ENCODE results near the gene ZWILCH. TPM values are rescaled to one million over a fixed set of nuclear protein-coding genes. Genes with fewer than 3 reads are reported as not detected.

The ZWILCH gene
- total and polyA plus RNA-seq, 2 of the 4 experiments (the other 2 are of a cell fraction): 10.5 to 22.2 TPM

DNA sequence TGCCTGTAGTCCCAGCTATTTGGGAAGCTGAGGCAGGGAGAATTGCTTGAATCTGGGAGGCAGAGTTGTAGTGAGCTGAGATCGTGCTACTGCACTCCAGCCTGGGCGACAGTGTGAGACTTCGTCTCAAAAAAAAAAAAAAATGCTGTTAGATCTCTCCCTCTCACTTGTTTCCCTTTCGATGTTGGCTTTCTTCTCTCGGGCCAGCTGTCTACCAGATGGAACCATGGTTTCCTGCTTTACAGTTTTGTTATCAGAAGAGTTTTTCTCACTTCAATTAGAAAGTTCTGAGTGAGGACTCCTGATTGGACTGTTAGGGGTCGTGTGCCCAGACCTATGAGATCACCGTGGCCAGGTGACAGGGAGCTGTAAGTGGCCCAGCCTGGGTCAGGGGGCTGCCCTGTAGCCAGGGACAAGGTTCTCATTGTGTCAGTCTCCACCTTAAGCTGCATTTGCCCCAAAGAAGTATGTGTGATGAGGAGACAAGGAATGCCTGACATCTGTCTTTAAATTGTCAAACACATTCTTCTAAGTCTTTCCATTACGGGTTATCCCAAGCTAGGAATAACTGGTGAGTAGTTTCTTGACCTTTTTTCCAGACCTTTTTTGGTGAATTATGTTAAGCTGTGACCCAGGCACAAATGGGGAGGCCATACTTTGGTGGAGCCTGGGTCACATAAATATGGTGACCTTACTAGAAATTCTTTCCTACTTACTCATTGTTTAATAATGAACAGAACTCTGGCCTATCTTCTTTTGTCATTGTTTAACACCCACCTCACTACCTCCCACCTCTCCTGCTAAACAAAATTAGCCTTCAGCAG is 32.7 kb upstream of the ZWILCH start (continued):
- TF ChIP-seq, protein P1, sequence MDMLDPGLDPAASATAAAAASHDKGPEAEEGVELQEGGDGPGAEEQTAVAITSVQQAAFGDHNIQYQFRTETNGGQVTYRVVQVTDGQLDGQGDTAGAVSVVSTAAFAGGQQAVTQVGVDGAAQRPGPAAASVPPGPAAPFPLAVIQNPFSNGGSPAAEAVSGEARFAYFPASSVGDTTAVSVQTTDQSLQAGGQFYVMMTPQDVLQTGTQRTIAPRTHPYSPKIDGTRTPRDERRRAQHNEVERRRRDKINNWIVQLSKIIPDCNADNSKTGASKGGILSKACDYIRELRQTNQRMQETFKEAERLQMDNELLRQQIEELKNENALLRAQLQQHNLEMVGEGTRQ (IDR thresholded peaks at IDR 0.05; ENCODE audit: low read depth, low read length): no peak; the same call in 1 of the 2 replicates

DNA sequence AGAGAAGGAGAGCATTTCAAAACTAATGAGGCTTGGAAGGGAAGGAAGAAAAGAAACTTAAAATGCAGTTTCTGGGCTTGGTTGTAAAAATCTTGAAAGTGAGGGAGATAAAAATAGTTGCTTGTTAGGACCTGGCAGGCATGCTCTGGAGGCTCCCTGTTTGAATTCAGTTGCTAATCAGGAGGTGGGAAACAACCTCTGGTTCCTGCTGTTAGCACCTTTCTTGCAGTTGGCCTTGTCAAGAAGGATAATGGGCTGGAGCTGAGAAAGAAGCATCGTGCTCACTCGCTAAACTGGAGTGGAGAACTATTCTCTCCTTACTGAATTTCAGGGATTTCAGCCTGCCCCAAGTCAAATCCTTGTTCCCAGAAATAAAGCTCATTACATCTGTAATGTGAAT is 31.0 kb upstream of the ZWILCH start:
- Histone ChIP-seq H3K27me3 (ENCODE audit: control insufficient read depth, insufficient read depth, low read length) (no peaks in the 10 kb centered on the region), H3K9me1 (ENCODE audit: insufficient read depth, low read length) (peaks cover 7% of the 10 kb centered on the region; the same call in 1 of the 2 replicates), H3K79me1 (ENCODE audit: low read depth in 1 of 2, low read length in 2 of 2) (peaks cover 25 to 46% of the 10 kb centered on the region in 2 experiments), H3K14ac (replicated peaks; ENCODE audit: low read depth, low read length) (no peak overlapping the region), H2BK120ac (ENCODE audit: low read depth, low read length) (no peak overlapping the region), H2AFZ (replicated peaks; ENCODE audit: low read length, poor library complexity) (no peak overlapping the region), H3K23ac (ENCODE audit: low read depth, low read length) (no peak overlapping the region), H3K27ac (ENCODE audit: insufficient read depth, low read length) (no peak overlapping the region), H3K9me3 (ENCODE audit: control insufficient read depth, insufficient read depth, low read length) (no peaks in the 10 kb centered on the region), H2BK5ac (ENCODE audit: low read depth, low read length, poor library complexity, severe bottlenecking) (no peak overlapping the region), H3K4ac (ENCODE audit: low read depth, low read length) (no peak overlapping the region), H2BK20ac (ENCODE audit: low read depth, low read length) (no peak overlapping the region), H3K36me3 (ENCODE audit: control insufficient read depth, insufficient read depth, low read length) (peaks cover 1% of the 10 kb centered on the region; the same call in 1 of the 2 replicates), H3K4me2 (ENCODE audit: low read depth, low read length) (no peak overlapping the region), H4K5ac (ENCODE audit: low read depth, low read length) (no peak overlapping the region), H3K4me3 (ENCODE audit: insufficient read depth, low read depth, low read length) (no peak overlapping the region), H3K18ac (ENCODE audit: low read depth, low read length) (no peak overlapping the region), H2AK9ac (replicated peaks; ENCODE audit: low read depth, low read length, poor library complexity) (no peak overlapping the region), H4K8ac (ENCODE audit: low read depth in 2 of 2, low read length in 2 of 2) (no peak overlapping the region), H3K4me1 (ENCODE audit: control insufficient read depth, insufficient read depth, low read length) (peaks cover 9% of the 10 kb centered on the region), H3K56ac (ENCODE audit: extremely low read depth, insufficient read depth, low read length) (no peak overlapping the region), H2BK15ac (ENCODE audit: low read depth, low read length) (no peak overlapping the region), H3K9ac (ENCODE audit: low read depth, low read length) (no peak overlapping the region), H4K91ac (ENCODE audit: insufficient read depth, low read depth, low read length) (no peak overlapping the region), H2AK5ac (ENCODE audit: low read depth, low read length) (no peak overlapping the region), H4K20me1 (ENCODE audit: insufficient read depth, low read length) (peaks cover 4% of the 10 kb centered on the region)
- dilution Hi-C loops (cut with HindIII; ENCODE audit: low sequenced_read_pairs, unreplicated experiment) (no loop called here), intact Hi-C loops (cut with micrococcal nuclease) (no loop called here), in situ Hi-C loops (cut with MboI; ENCODE audit: low sequenced_read_pairs) (no loop called here)
- no peak for DNase-seq
- ChIA-PET CTCF (no interaction called here), POLR2A (ENCODE audit: unreplicated experiment) (no interaction called here)
- no CpG with 5 or more reads among the region's 2 CpGs for WGBS, 2 experiments (ENCODE audit: extremely low coverage in 2 of 2, insufficient read length in 1 of 2)
- BruUV-seq (replicated peaks): no TSS peak
- no peak for ATAC-seq (ENCODE audit: low read depth)
- TF ChIP-seq POLR2A (IDR thresholded peaks at IDR 0.05; ENCODE audit: low read depth, low read length) (no peak), NFE2L2 (IDR thresholded peaks at IDR 0.05; ENCODE audit: low read depth, low read length) (no peak), SMC3 (IDR thresholded peaks at IDR 0.05; ENCODE audit: low read depth, low read length) (no peak), RCOR1 (IDR thresholded peaks at IDR 0.05; ENCODE audit: insufficient replicate concordance, low read length) (no peak), CEBPB (IDR thresholded peaks at IDR 0.05; ENCODE audit: low read depth, low read length) (no peak), BHLHE40 (IDR thresholded peaks at IDR 0.05; ENCODE audit: low read depth, low read length) (no peak), FOS (IDR thresholded peaks at IDR 0.05; ENCODE audit: low read depth, low read length) (no peak), MXI1 (IDR thresholded peaks at IDR 0.05; ENCODE audit: borderline replicate concordance, low read depth, low read length) (no peak), RAD21 (IDR thresholded peaks at IDR 0.05; ENCODE audit: low read length) (no peak), MAFK (IDR thresholded peaks at IDR 0.05; ENCODE audit: low read depth, low read length) (no peak), MAZ (IDR thresholded peaks at IDR 0.05; ENCODE audit: borderline replicate concordance, low read depth, low read length) (no peak)
- TF ChIP-seq, protein P1 (IDR thresholded peaks at IDR 0.05; ENCODE audit: low read depth, low read length): no peak
- TF ChIP-seq, protein P2, sequence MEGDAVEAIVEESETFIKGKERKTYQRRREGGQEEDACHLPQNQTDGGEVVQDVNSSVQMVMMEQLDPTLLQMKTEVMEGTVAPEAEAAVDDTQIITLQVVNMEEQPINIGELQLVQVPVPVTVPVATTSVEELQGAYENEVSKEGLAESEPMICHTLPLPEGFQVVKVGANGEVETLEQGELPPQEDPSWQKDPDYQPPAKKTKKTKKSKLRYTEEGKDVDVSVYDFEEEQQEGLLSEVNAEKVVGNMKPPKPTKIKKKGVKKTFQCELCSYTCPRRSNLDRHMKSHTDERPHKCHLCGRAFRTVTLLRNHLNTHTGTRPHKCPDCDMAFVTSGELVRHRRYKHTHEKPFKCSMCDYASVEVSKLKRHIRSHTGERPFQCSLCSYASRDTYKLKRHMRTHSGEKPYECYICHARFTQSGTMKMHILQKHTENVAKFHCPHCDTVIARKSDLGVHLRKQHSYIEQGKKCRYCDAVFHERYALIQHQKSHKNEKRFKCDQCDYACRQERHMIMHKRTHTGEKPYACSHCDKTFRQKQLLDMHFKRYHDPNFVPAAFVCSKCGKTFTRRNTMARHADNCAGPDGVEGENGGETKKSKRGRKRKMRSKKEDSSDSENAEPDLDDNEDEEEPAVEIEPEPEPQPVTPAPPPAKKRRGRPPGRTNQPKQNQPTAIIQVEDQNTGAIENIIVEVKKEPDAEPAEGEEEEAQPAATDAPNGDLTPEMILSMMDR (conservative IDR thresholded peaks at IDR 0.05; ENCODE audit: low read depth, low read length): no peak
